Vein endothelial cell (primary cell): ENCODE data around the gene B4GALT7. TPM values are rescaled to one million over a fixed set of nuclear protein-coding genes. Genes with fewer than 3 reads are reported as not detected.

Experiments used
- total RNA-seq: library from RNA; depleted of rRNA; stranded (reverse); fragments of >200 nt; gene quantifications from 2 replicates; pipeline ENCODE4 v1.2.3, GENCODE V29; 2012

The B4GALT7 gene
- total RNA-seq = 36.1 and 45.1 TPM in 2 replicates

GRCh38 chr5:177599731-177600507, at the start of gene B4GALT7:
TSS of gene B4GALT7 (plus strand) at chr5:177600132. CDS start at chr5:177600211, 79 bp downstream.

GRCh38 chr5:177554474-177555111, 45.3 kb upstream of the B4GALT7 start, which contains the start of gene FAM193B:
TSS of gene FAM193B (minus strand) at chr5:177554563. CDS start at chr5:177554458, 105 bp downstream.

GRCh38 chr5:177592010-177592834, 7.7 kb upstream of the B4GALT7 start, which contains the start of gene TMED9:
TSS of gene TMED9 (plus strand) at chr5:177592203. CDS start at chr5:177592215, 12 bp downstream.

Other genes with a start within 250 kb of the B4GALT7 start
- gene LMAN2, start 248.5 kb upstream of the B4GALT7 start, total RNA-seq = 274 and 342 TPM in 2 replicates
- gene RGS14, start 242.2 kb upstream of the B4GALT7 start, total RNA-seq = 5.2 and 10.0 TPM in 2 replicates
- not detected in 2 replicates for gene SLC34A1, start 215.7 kb upstream of the B4GALT7 start, total RNA-seq
- gene PFN3, start 199.5 kb upstream of the B4GALT7 start, total RNA-seq = not detected in 2 replicates
- gene F12, start 190.6 kb upstream of the B4GALT7 start, total RNA-seq = 0.57 and 1.6 TPM in 2 replicates
- gene GRK6, start 173.5 kb upstream of the B4GALT7 start, total RNA-seq = 26.8 and 27.4 TPM in 2 replicates
- 10.3 and 21.2 TPM in 2 replicates for gene PRR7, start 153.3 kb upstream of the B4GALT7 start, total RNA-seq
- gene DBN1, start 126.5 kb upstream of the B4GALT7 start, total RNA-seq = 289 and 291 TPM in 2 replicates
- 142 and 235 TPM in 2 replicates for gene PDLIM7, start 102.5 kb upstream of the B4GALT7 start, total RNA-seq
- gene DOK3, start 90.3 kb upstream of the B4GALT7 start, total RNA-seq = 3.3 and 4.0 TPM in 2 replicates
- gene DDX41, start 83.2 kb upstream of the B4GALT7 start, total RNA-seq = 76.0 and 80.7 TPM in 2 replicates
- 25.3 and 30.1 TPM in 2 replicates for gene FAM193B, start 45.6 kb upstream of the B4GALT7 start, total RNA-seq
- gene TMED9, start 7.9 kb upstream of the B4GALT7 start, total RNA-seq = 124 and 141 TPM in 2 replicates
- gene FAM153A, start 182.8 kb downstream of the B4GALT7 start, total RNA-seq = not detected in 2 replicates